ENCODE data around the gene MTERF1.

The MTERF1 gene

DNA sequence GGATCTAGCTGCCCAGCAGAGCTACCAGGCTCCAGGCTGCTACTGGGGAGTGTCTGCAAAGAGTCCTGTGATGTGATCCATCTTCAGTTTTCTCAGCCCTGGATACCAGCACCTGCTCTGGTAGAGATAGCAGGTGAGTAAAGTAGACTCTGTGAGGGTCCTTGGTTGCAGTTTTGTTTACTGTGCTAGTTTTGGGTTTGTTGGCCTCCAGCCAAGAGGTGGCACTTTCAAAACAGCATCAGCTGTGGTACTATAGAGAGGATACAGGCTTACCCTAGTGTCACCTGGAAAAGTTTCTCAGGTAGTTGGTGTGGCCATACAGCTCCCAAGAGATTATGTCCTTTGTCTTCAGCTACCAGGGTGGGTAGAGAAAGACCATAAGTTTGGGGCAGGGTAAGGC is 56.3 kb downstream of the MTERF1 start:
- TF ChIP-seq, protein P1, sequence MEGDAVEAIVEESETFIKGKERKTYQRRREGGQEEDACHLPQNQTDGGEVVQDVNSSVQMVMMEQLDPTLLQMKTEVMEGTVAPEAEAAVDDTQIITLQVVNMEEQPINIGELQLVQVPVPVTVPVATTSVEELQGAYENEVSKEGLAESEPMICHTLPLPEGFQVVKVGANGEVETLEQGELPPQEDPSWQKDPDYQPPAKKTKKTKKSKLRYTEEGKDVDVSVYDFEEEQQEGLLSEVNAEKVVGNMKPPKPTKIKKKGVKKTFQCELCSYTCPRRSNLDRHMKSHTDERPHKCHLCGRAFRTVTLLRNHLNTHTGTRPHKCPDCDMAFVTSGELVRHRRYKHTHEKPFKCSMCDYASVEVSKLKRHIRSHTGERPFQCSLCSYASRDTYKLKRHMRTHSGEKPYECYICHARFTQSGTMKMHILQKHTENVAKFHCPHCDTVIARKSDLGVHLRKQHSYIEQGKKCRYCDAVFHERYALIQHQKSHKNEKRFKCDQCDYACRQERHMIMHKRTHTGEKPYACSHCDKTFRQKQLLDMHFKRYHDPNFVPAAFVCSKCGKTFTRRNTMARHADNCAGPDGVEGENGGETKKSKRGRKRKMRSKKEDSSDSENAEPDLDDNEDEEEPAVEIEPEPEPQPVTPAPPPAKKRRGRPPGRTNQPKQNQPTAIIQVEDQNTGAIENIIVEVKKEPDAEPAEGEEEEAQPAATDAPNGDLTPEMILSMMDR (IDR thresholded peaks at IDR 0.05; ENCODE audit: low read depth, low read length), result no peak
- no peak overlapping the region for H3K4me3 ChIP-seq (ENCODE audit: low read depth, low read length)
